HG03460 (cell line): ENCODE results near the gene KRTAP19-7.

ENCODE experiments used
- ATAC-seq: cut with Tn5 transposase; IDR thresholded peaks from one replicate; pipeline ENCODE4 v1.9.1; 2021; ENCODE audit not compliant: unreplicated experiment

The KRTAP19-7 gene, protein sequence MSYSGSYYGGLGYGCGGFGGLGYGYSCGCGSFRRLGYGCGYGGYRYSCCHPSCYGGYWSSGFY

GRCh38 chr21:30561264-30561895 is at the start of gene KRTAP19-7:
Gene KRTAP19-7, minus strand, starts transcription at chr21:30561314. Its CDS starts 25 bp downstream, at chr21:30561289.
- no peak for ATAC-seq

DNA sequence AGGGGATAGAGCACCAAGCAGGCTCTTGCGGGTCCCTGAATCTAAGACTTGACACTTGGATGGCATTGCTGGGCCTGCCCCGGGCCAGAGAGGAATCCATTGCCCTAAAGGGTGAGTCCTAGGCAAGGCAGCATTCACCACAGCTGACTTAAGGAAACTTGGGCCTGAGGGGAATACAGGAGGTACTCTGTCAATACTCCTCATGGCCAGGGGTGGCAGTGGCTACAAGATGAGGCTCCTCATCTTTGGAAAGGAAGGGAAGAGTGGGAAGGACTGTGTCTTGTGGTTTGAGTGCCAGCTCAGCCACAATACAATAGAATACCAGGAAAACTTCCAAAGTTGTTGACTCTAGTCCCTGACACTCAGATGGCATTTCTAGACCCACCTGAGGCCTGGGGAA is 44.9 kb upstream of the KRTAP19-7 start:
- ATAC-seq: no peak

DNA sequence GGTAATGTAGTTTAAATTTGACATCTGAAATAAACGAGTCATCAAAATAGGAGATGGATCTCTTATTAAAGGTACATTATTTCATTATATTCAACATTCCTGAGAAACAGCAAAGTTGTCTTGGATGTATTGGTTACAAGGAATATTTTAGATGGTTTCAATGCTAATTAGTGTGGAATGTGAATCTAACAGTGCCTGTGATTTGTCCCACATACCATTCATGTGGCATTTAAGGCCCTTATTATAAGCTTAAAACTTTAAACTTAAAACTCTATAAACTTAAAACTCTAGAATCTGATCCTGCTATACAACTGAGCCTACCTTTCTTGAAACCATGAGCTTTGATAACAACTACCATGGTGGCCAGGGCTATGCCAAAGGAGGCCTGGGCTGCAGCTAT is 39.7 kb upstream of the KRTAP19-7 start, which contains the start of gene KRTAP22-1:
Gene KRTAP22-1, plus strand, starts transcription at position 301 of the 400 bp plus-strand sequence.
- no peak for ATAC-seq

- no peak for ATAC-seq
Observed at GRCh38 chr21:30598802-30599201, 37.7 kb upstream of the KRTAP19-7 start, which contains the start of gene KRTAP6-2. Gene KRTAP6-2, minus strand, starts transcription at chr21:30598902. Its CDS starts 28 bp downstream, at chr21:30598874.

DNA sequence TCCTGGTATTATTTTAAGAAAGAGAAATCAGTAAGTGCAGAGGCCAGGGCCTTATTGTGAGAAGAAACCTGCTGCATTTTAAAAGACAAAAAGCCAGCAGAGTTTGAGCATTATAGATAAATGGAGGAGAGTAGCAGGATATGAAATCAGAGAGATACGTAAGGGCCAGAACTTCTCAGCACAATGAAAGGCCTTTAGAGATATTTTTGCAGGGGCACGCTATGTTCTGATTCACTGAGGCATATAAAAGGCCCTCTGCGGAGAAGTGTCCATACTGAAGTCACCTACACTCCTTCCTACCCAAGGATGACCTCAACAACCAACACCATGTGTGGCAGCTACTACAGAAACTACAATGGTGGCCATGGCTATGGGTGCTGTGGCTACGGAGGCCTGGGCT is 31.0 kb upstream of the KRTAP19-7 start, which contains the start of gene KRTAP6-3:
Gene KRTAP6-3, plus strand, starts transcription at position 301 of the 400 bp plus-strand sequence. Its CDS starts 6 bp downstream, at position 307.
- ATAC-seq: no peak

DNA sequence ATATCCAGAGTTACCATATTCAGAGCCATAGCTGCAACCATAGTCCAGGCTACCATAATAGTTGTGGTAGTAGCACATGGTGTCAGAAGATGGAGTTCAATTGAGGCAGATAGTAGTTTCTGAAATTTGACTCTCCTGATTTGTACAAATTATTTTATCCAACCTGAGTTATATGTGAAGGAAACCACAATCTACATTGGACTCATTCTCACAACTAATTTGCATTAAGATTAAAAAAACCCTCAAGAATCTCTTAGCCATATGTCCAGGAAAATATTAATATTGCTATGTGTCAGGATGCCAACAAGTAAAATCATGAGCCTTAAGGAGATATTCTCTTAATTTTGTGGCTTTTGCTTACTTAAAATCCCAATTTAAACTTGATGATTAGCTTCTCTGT is 29.2 kb upstream of the KRTAP19-7 start, which contains the start of gene KRTAP22-2:
Gene KRTAP22-2, minus strand, starts transcription at position 101 of the 400 bp plus-strand sequence.
- ATAC-seq: no peak

DNA sequence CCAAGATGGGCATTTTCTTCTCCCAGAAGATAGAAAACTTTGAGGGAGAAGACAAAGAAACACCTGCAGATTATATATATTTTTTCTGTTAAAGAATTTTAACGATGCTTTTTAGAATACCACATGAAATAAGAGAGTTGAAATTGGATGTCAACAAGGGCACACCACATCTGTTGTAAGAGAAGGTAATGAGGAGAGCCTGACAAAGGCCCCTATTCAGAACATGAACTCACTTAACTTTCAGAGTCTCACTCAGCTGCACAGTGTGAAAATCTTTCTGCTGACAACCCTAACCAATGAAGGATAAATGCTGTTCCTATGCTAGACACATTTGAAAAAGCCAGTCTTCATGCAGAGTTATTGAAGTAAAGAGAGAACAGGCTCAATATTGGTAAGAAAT is 21.8 kb upstream of the KRTAP19-7 start:
- ATAC-seq: no peak

GRCh38 chr21:30580132-30580531 is 19.0 kb upstream of the KRTAP19-7 start:
- ATAC-seq: no peak

GRCh38 chr21:30579346-30579745 is 18.2 kb upstream of the KRTAP19-7 start:
- ATAC-seq: no peak

GRCh38 chr21:30577766-30578165 is 16.7 kb upstream of the KRTAP19-7 start:
- ATAC-seq: no peak

DNA sequence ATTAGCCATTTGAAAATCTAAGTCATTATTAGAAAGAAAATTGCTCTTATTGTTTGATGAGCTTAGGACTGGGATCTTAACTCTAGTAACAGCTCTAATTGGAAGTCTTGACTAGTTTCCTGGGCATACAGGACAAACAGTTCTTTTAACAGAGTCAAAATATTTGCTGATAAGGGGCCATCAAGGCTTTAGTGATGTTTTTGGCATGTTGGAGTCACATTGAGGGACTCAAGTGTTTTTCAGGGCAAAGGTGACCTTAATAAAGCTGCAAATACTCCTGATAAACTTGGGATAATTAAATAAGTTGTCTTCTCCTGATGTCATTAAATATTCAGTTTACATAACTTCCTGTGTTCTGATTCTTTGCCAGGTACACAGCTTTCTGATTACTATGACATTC is 6.5 kb upstream of the KRTAP19-7 start:
- ATAC-seq: no peak

- no peak for ATAC-seq
Observed at GRCh38 chr21:30563630-30564029, 2.5 kb upstream of the KRTAP19-7 start.

- no peak for ATAC-seq
Observed at GRCh38 chr21:30563072-30563471, 2.0 kb upstream of the KRTAP19-7 start.

DNA sequence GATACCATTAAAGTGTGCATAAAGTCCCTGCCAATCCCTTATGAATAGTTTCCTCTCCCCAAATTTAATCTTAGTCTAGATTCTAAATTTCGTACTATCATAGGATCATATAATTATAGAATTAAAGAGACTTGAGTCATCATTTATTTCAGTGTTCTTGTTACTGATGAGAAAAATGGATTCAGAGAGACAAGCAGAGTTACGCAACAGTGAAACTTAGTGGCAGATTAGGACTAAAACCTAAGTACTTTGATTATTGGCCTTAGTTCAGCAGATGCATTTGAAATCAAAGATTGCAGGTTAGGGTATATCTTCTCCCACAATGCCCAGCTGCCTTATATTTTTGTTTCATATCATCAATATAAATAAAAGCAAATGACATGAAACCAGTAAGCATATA is 843 bp upstream of the KRTAP19-7 start:
- ATAC-seq: no peak

DNA sequence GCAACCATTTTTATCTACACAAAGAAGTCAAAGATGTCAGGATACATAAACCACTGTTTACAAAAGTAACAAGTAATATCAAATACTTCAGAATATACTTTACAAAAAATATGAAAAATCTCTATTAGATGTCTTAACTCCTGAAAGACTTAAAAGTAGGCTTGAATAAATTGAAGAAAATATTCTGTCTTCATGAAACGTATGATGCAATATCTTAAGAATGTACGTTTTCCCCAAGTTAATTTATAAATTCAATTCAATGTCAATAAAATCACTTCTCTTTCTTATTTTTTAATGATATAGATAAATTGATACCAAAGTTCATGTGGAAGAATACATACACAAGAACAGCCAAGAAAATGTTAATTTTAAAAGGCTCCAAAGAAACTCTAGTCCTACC is 6.0 kb downstream of the KRTAP19-7 start:
- no peak for ATAC-seq

GRCh38 chr21:30552782-30553181 is 8.3 kb downstream of the KRTAP19-7 start:
- no peak for ATAC-seq

GRCh38 chr21:30541764-30542163 is 19.4 kb downstream of the KRTAP19-7 start, which contains the start of gene KRTAP19-6:
Gene KRTAP19-6, minus strand, starts transcription at chr21:30541864. Its CDS starts 31 bp downstream, at chr21:30541833.
- no peak for ATAC-seq

DNA sequence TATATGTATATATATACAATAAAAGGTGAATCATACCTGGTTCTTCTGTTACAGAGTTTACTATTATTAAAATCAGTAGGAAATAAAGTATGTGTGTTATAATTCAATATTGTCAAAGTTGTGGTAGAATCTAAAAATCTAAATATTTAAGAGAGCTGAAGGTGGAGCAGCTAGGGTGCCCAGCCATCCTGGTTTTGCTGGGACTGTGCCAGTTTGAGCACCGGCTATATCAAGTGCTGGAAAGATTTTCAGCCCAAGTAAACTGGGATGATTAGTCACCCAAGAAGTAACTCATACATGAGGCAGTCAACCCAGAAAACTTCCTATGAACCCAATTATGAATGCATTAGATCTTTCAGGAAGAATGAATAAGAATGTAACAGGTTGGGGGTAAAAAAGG is 42.2 kb downstream of the KRTAP19-7 start:
- no peak for ATAC-seq

DNA sequence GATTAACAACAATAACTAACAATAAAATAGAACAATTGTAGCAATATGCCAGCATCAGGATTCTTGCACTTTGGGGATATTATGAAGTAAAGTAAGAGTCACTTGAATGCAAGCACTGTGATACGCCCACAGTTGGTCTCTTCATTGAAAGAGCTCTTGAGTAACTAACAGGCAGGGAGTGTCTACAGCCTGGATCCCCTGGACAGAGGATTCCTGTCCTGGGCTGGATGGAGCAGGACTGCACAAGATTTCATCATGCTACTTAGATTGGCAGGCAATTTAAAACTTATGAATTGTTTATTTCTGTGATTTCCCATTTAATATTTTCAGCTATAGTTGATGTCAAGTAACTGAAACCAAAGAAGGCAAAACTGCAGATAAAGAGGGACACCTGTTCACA is 45.4 kb downstream of the KRTAP19-7 start:
- no peak for ATAC-seq
